Activated T-cell treated with anti-CD3 and anti-CD28 coated beads for 24 hours (primary cell): ENCODE data around the gene FAM193A.
A peak's percentile ranks its signal among the peaks of the same experiment; 100 is the strongest.
"Not testable (repeated sequence)": the region's sequence is repeated elsewhere in the genome, so short reads cannot be mapped to it uniquely, and the experiment has no call there.

Experiments used
- DNase-seq: peaks from one replicate; pipeline ENCODE4 v3.0.0-alpha.2; 2020; ENCODE audit warnings: low read depth

FAM193A gene, protein sequence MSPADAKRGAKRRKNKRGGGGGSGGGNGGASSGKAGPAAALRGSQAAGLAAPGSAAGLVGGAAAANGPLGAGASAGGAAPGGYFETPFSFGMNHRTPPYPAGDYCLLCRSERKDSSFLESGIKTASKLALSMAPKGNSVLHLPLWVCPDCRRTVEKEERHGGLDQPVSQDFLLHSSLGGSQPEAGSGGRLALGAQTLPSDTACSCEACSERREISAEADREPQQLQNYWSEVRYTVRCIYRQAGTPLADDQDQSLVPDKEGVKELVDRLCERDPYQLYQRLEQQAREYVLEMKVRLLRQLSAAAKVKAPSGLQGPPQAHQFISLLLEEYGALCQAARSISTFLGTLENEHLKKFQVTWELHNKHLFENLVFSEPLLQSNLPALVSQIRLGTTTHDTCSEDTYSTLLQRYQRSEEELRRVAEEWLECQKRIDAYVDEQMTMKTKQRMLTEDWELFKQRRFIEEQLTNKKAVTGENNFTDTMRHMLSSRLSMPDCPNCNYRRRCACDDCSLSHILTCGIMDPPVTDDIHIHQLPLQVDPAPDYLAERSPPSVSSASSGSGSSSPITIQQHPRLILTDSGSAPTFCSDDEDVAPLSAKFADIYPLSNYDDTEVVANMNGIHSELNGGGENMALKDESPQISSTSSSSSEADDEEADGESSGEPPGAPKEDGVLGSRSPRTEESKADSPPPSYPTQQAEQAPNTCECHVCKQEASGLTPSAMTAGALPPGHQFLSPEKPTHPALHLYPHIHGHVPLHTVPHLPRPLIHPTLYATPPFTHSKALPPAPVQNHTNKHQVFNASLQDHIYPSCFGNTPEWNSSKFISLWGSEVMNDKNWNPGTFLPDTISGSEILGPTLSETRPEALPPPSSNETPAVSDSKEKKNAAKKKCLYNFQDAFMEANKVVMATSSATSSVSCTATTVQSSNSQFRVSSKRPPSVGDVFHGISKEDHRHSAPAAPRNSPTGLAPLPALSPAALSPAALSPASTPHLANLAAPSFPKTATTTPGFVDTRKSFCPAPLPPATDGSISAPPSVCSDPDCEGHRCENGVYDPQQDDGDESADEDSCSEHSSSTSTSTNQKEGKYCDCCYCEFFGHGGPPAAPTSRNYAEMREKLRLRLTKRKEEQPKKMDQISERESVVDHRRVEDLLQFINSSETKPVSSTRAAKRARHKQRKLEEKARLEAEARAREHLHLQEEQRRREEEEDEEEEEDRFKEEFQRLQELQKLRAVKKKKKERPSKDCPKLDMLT (N-terminal part only)

DNA sequence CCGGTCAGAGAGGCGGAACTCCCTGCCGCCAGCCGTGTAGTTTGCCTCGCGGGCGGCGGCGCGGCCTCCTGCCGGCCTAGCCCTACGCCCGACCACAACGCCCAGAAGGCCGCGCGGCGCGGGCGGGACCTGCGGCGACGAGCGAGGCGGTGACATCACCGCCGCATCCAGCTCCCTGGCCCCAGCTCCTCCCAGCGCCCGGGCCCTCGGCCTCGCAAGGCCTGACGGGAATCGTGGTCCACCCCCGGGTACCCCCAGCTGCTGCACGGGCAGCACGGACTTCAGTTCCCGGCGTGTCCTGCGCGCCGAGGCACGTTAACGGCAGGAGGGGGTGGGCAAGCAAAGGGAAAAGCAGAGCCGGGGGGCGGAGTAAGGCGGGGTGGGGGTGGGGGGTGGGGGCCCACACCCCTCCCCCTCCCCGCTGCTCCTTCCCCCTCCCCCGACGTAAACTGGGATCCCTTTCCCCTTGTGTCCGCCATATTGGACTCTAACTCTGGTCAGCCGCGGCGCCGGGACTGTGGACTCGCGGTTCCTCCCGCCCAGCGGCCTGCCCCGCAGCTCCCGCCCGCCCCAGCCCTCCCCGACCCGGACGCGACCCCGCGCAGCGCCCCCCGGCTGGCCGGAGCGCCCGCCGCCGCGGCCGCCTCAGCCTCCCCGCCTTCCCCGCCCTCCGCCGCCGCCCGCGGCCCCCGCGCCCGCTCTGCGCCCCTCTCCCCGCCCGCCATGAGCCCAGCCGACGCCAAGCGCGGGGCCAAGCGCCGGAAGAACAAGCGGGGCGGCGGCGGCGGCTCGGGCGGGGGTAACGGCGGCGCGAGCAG lies at the start of gene FAM193A:
Gene FAM193A, plus strand, starts transcription at position 455 of the 818 bp plus-strand sequence. Its CDS starts 269 bp downstream, at position 724.
- DNase-seq, result peak; percentile 98

DNA sequence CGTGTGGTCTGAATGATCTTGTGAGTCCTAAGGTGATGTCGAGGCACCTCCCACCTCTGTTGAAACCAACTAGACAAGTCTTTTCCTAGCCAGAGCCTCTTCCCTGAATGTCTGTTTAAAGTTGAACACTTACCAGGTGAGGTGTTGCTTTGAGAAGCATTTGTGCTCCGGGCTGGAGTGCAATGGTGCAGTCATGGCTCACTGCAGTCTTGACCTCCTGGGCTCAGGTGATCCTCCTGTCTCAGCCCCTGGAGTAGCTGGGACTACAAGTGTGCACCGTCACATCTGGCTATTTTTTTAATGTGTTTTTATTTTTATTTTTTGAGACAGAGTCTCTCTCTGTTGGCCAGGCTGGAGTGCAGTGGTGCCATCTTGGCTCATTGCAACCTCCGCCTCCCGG lies 49.5 kb upstream of the FAM193A start:
- DNase-seq, result no peak

DNA sequence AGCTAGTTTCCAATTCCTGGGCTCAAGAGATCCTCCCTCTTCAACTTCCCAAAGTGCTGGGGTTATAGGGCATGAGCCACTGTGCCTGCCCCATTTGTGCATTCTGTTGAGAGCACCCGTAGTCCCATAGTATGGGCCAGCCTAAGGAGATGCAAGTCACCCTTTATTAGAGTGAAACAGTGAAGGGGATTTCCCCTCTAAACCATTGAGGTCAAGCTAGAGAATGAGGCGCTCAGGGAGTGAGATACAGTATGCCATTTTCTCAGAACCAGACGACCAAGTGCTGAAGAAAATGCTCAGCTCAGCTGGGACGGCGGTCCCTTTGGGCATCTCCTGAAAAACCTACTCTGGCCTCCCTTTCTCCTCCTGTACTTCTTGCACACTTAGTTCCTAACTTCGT lies 48.8 kb upstream of the FAM193A start:
- no peak for DNase-seq

DNA sequence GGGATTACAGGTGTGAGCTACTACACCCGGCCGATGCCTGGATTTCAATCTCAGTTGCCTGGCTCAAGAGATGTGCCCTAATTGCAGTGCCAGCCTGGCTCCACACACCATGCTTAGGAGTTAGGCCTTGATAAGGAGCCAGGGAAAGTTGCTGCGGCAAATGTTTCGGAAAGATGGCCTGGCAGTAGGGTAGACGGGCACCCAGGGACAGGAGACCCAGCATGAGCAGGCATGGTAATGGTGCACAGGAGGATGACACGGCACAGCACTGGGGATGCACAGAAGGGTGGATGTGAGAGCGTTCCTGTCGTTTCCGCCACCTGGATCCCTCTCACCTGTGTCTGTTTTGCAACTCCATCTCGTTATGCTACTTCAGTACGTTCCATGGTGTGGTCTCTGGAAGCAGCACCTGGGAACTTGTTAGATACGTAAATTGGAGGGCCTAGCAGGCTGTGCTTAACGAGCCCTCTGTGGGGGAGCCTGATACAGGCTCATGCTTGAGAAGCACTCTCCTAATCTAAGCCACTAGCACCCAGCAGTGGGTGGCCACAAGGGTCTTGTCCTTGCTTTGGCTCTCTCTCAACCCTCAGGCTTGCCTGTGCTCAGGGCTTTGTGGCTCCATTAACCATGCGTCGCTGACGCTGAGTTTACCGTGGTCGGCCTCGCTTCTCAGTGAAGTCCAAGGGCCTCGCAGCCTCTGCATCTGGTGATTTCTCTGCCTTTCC lies 47.2 kb upstream of the FAM193A start:
- no peak for DNase-seq

DNA sequence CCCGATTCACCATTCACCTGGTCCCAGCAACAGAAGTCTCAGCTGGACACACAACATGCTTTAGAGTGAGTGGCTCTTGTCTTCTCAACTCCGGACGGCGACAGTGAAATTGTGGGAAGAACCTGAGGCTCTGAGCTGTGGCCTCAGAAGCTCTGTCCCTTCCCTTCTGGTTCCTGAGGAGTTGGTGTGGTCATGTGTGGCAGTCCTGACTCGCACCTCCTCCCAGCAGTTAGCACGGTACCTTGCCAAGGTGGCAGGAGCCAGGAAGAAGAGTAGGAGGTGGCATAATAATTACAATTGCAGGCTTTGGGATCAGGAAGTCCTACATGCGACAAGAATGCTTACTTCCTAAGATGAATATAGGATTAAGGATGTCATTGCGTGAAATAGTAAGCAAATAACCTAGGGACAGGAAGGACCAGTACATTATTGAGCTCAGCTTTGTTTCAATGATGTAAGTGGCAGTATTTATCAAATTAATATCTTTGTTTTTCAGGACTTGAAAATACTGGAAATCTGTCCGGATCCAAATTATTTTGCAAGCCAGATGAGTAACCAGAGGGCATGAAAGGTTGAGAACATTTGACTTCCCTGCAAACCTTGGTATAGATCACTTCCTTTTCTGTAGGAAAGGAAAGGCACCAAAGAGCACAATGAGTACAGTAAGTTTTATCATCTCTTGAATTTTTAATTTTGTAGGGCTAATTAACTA lies 46.5 kb upstream of the FAM193A start:
- no peak for DNase-seq

DNA sequence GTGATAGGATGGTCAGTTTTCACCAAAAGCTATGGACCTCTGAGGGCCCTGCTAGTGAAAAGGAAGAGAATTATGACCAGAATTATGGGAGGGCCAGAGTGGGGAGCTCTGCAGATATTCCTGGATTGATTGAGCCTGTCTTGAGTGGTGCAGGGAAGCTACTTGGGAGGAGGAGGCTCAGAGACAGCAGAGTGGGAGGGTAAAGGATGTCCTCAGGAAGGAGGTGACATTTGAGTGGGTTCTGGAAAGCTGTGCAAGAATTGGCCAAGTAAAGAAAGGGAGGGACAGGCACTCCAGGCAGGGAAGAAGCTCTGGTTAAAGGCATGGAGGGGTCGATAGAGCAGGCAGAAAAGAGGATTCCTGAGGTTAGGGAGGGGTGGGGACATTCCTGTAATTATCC lies 43.5 kb upstream of the FAM193A start:
- no peak for DNase-seq

DNA sequence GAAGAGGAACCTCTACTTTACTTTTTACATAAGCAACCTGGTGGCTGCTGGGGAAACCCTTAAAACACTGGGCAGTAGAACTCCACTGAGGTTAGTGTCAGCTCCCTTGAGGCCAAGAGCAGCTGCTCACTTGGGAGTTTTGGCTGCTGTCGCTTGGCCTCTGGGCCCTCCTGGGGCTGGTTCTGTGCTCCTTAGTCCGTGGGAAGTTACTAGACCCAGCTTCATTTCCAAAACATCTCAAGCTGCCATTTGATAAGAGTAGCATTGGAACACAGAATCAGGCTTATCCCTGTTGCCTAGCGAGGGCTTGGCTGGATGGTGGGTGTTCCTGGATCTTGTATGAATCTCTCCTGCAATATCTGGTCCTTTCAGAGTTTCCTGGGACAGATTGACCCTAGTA lies 41.5 kb upstream of the FAM193A start:
- DNase-seq, result no peak

DNA sequence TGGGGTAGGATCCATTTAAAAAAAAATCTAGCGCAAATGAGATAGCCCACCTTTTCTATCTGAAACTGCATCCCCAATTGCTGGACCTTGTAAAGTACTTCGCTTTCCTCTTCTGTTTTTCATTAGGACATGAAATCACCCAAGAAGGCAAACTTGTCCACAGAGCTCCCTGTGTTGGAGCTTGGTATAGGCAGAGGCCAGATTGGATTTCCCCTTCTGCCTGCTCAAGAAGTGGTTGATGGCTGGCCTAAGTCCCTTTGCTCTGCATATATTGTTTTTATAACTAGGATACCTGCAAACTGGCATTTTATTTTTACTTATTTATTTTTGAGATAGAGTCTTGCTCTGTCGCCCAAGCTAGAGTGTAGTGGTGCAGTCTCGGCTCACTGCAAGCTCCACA lies 39.1 kb upstream of the FAM193A start:
- no peak for DNase-seq

DNA sequence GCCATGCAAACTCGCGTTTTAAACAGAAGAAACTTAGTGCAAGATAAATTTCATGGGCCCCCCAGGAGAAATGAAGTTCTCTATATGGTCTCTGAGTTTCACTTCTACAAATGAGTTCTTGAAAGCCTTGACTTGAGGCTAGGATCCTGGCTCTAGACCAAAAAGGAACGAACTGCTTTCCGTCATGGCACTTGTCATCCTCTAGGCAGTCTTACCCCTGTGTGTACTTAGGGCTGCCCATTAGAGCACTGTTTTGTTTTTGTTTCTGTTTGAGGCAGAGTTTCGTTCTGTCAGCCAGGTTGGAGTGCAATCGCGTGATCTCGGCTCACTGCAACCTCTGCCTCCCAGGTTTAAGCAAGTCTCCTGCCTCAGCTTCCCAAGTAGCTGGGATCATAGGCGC lies 38.5 kb upstream of the FAM193A start:
- no peak for DNase-seq

DNA sequence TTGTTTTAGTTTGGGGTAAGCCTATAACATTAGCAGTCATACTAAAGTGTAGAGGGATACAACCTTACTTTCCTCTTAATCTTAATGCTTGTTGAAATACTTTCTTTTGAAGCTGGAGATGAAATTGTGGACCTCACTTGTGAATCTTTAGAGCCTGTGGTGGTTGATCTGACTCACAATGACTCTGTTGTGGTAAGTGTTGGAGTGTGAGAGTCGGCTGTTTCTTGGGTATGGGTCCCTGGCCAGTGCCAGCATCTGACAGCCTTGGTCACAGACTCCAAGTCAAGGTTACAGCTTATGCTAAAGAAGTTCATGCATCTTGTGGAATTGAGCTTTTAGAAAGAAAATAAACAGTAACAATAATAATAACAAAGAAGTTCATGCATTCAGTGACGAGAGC lies 35.9 kb upstream of the FAM193A start:
- no peak for DNase-seq

DNA sequence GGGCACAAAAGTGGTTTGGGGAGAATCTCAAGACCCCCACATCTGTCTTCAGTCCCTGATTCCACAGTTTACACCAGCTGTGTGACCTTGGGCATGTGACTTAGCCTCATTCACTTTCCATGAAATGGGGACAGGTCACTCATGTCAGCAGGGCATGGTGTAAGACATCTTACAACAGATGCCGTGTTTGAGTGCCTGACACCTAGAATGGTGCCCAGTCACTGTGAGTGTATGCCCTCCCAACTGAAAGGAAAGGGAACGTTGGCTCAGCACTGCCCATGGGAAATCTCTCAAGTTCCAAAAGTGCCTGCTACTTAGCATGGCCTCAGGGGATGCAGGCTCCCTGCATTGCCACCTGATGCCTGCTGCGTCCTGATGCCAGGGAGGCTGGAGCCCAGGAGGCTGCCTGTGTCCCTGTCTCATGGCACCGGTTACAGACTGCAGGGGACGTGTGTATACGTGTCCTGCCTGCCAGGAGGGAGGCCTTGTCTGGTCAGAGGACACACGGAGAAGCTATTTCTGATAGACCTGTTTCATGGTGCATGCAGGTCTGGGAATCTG lies 35.3 kb upstream of the FAM193A start:
- no peak for DNase-seq

DNA sequence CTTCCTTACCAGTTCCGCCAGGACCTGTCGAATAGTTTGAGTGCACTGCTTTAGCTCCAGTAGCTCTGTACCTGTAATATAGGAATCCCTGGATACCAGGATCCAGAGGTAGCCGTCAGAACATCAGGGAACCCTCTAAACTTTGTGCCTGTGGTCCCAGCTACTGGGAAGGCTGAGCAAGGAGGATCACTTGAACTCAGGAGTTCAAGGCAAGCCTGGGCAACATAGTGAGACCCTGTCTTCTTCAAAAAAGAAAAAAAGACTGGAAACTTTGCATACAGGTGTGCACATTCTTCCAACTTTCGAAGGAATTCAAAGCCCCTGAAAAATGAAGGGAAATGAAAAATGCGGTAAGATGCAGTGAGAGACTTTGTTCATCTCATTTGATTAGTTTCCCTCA lies 32.6 kb upstream of the FAM193A start:
- no peak for DNase-seq

DNA sequence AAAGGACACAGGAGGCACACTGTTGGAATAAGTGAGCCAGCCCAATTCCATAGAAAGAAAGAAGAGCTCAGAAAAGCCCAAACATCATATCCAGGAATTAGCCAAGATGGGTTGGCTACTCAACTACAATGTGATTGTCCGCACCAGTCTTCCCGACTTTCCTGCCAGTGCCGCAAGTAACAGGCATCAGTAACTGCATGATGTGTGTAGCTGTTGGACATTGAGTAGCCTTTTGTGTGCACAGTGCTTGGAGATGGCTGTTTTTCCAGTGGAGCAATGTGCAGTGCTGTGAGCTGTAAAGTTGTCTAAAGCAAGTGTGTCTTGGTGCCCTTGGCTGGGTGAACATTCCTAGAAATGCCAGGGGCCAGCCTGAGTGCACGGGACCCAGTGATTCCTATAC lies 29.2 kb upstream of the FAM193A start:
- DNase-seq, result no peak

DNA sequence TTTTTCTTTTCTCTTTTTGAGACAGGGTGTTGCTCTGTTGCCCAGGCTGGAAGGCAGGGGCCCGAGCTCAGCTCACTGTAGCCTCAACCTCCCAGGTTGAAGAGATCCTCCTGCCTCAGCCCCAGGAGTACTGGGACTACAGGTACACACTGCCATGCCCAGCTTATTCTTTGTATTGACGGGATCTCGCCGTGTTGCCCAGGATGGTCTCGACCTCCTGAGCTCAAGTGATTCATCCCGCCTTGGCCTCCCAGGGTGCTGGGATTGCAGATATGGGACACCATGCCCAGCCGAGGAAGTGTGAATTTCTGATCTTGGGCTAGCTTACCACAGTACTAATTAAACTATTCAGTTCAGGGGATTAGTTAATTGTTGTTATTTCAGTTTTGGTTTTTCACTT lies 28.6 kb upstream of the FAM193A start:
- DNase-seq, result no peak

DNA sequence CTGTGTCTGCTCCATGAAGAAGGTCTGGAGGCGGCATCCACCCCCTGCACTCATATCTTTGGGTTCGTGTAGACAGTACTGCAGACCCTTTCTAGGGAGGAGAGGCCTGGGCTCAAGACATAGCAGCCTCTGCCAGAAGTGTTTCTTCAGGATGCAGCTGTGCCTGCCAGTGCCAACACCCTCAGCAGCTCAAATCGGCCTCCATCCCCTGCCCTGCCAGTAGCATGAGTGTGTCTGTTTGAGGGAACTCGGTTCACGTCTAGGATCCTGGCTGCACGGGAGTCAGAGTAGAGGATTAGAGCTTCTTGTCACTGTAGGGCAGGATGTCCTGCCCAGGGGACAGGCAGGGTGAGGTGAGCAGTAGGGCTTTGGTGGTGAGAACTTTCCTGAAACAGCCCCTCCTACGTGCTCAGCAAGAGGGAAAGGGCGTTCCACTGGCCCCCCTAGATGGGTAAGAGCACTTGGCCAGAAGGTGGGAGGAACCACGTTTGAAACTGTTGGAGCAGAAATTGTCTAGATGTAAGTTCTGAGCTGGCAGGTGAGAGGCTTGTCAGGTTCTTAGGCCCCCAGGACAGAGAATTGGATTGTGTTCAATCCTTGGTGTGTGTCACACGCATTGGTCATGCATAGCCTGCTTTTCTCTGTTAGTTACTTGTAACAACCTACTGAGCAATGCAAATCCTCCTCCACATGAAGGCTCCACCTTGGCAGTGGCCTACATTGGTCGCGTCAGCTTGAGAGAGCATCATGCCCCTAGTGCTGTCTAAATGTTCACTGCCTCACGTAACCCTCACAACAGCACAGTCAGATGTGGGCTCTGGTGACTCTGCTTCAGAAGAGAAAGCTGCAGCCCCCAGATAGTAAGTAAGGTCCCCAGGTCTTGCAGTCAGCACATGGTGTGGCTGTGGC lies 25.8 kb upstream of the FAM193A start:
- DNase-seq, result no peak

DNA sequence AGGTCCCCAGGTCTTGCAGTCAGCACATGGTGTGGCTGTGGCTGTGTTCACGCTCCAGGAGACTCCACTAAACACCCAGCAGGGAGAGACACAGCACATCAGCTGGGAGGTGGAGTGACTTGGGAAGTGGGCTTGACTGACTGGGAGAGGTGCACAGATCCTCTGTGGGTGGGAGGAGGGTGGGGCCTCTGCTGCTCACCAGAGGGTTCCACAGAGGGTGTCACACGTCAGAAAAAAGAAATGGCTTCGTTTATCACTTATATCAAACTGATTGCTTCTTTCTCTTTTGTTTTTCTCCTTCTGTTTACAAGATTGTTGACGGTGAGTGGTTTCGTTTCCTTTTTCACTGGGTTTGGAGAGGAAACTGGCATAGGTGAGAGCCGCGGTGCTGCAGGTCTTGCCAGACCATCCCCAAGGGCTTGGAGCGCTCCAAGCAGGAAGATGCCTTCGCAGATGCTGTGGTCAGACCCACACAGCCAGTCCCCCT lies 24.8 kb upstream of the FAM193A start:
- no peak for DNase-seq

DNA sequence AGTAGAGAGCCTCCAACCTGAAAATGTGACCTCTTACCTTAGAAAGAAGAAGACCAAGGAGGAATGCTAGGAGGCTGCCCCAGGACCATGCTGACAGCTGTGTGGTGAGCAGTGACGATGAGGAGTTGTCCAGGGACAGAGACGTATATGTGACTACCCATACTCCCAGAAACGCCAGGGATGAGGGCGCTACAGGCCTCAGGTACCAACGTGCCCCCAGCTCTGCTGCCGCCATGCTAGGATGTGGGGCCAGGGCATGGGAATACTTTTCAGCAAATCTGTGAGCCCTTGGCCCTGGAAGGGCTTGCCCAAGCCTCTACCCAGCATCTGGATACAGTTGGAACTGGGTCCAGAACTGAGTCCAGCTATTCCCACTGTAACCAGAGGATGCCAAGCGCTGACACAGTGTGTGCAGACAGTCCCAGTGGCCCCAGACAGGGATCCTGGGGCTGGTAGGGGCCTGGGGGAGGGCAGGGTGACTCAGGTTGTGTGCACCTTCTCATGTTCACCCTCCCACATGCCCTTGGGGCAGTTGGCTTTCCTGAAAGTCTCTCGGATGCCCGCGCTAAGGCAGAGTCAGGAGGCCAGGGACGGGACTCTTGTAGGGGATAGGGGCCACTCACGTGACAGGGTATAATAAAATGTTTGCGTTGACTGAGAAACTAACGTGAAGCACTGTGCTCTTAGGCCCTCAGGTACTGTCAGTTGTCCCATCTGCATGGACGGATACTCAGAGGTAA lies 23.9 kb upstream of the FAM193A start:
- DNase-seq, result no peak

DNA sequence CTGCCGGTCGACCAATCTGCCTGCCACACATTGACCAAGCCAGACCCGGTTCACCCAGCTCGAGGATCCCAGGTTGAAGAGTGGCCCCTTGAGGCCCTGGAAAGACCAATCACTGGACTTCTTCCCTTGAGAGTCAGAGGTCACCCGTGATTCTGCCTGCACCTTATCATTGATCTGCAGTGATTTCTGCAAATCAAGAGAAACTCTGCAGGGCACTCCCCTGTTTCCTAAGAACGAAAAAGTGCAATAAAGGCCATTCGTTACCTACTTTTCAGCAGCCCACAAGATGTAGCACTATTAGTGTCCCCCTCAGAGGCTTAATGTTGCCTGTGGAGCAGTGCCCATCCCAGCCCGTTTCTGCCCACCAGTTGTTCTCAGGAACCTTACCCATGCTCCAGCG lies 22.3 kb upstream of the FAM193A start:
- not testable (repeated sequence) for DNase-seq
